Measurements from ENCODE around the gene MRPL28.
"Not testable (repeated sequence)": the region's sequence is repeated elsewhere in the genome, so short reads cannot be mapped to it uniquely, and the experiment has no call there.

MRPL28 gene

GRCh38 chr16:363766-364490 lies 6.4 kb downstream of the MRPL28 start:
- TF ChIP-seq CTCF (conservative IDR thresholded peaks at IDR 0.05; ENCODE audit: low read length), result no peak
- no peak overlapping the region for H3K4me3 ChIP-seq (ENCODE audit: low read length)
- DNase-seq (ENCODE audit: low read depth), result no peak

- H3K4me3 ChIP-seq (ENCODE audit: low read length), result no peak overlapping the region
- TF ChIP-seq CTCF (conservative IDR thresholded peaks at IDR 0.05; ENCODE audit: low read length), result no peak
Observed at GRCh38 chr16:363110-363765, 7.1 kb downstream of the MRPL28 start.

GRCh38 chr16:362702-362999 lies 7.7 kb downstream of the MRPL28 start:
- DNase-seq (ENCODE audit: low read depth), result not testable (repeated sequence)

More at GRCh38 chr16:363110-363765, 7.1 kb downstream of the MRPL28 start:
- DNase-seq (ENCODE audit: low read depth), result no peak

GRCh38 chr16:361872-362701 lies 8.3 kb downstream of the MRPL28 start:
- peak; percentile 70 for TF ChIP-seq CTCF (conservative IDR thresholded peaks at IDR 0.05; ENCODE audit: low read length)
- H3K4me3 ChIP-seq (ENCODE audit: low read length), result no peak overlapping the region
- DNase-seq (ENCODE audit: low read depth), result peak; percentile 64

More at GRCh38 chr16:362702-362999, 7.7 kb downstream of the MRPL28 start:
- not testable (repeated sequence) for H3K4me3 ChIP-seq (ENCODE audit: low read length)

GRCh38 chr16:361341-361871 lies 8.9 kb downstream of the MRPL28 start:
- no peak for DNase-seq (ENCODE audit: low read depth)
- TF ChIP-seq CTCF (conservative IDR thresholded peaks at IDR 0.05; ENCODE audit: low read length), result no peak

GRCh38 chr16:360698-361336 lies 9.5 kb downstream of the MRPL28 start:
- no peak for TF ChIP-seq CTCF (conservative IDR thresholded peaks at IDR 0.05; ENCODE audit: low read length)
- H3K4me3 ChIP-seq (ENCODE audit: low read length), result no peak overlapping the region

More at GRCh38 chr16:361341-361871, 8.9 kb downstream of the MRPL28 start:
- no peak overlapping the region for H3K4me3 ChIP-seq (ENCODE audit: low read length)

More at GRCh38 chr16:360698-361336, 9.5 kb downstream of the MRPL28 start:
- no peak for DNase-seq (ENCODE audit: low read depth)

Data from AG10803 (cell line).